Tibial artery (tissue), 4 donors: Measurements from ENCODE around the gene OSBPL8.

ENCODE experiments used
- DNase-seq, 2 donors: peaks; one replicate each; pipeline ENCODE4 v3.0.0-alpha.2; 2019
- H3K27ac ChIP-seq, 2 donors: fragments of 200-600 bp; sonication (generic) in 1 of 2; 1 replicate in 1 of 2; 2 replicates in 1 of 2; pipeline ENCODE4 v1.5.1; 2018 to 2019; ENCODE audit warnings: mild to moderate bottlenecking in 1 of 2
- H3K27me3 ChIP-seq, 2 donors: fragments of 200-600 bp; sonication (generic) in 1 of 2; one replicate each; pipeline versions ENCODE4 v1.5.1 to v1.6.0; 2016 to 2019
- H3K36me3 ChIP-seq, 3 donors: fragments of 200-600 bp; sonication (generic) in 2 of 3; one replicate each; pipeline ENCODE4 v1.5.1; 2016 to 2019; ENCODE audit warnings: mild to moderate bottlenecking in 2 of 3
- H3K4me1 ChIP-seq, 4 donors: fragments of 200-600 bp; sonication (generic) in 2 of 4; 1 replicate in 3 of 4; 2 replicates in 1 of 4; pipeline ENCODE4 v1.5.1; 2016 to 2019
- H3K4me3 ChIP-seq, 2 donors: fragments of 200-600 bp; sonication (generic) in 1 of 2; 1 replicate in 1 of 2; 2 replicates in 1 of 2; pipeline ENCODE4 v1.5.1; 2018 to 2019; ENCODE audit warnings: mild to moderate bottlenecking in 2 of 2
- H3K9me3 ChIP-seq, 3 donors: fragments of 200-600 bp; sonication (generic) in 1 of 3; one replicate each; pipeline ENCODE4 v1.5.1; 2016 to 2019
- CTCF ChIP-seq, 2 experiments: fragments of 200-600 bp in 1 of 2; fragments of 450-650 bp in 1 of 2; IDR thresholded peaks; one replicate each; pipeline ENCODE4 v1.5.1; 2017 to 2019; ENCODE audit warnings: antibody characterized with exemption in 2 of 2, mild to moderate bottlenecking in 1 of 2, moderate library complexity in 1 of 2
- intact Hi-C: fragments of 100-400 bp; cut with DNase I; formaldehyde crosslinking; loops from one replicate; pipeline ENCODE4 v1.15.0; 2023; ENCODE audit warnings: low total_unique reads

The OSBPL8 gene

DNA sequence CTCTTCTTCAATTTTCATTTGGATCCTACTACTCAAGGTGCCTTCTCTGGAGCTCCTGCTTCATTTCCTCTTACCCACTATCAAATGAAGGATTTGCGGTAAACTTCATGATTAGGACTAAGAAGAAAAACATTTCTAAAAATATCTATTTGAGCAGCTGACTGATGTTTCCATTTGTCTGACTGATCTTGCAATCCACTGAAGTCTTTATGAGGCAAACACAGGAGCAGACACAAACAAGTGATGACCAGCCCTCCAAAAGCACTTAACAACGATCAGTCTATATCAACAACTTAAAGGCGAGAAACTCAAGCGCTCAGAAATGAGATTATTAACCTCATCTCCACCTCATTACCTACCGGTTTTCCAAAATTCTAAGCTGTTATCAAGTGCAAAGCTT is 26.2 kb downstream of the OSBPL8 start:
- TF ChIP-seq CTCF (IDR thresholded peaks at IDR 0.05), result no peak
- intact Hi-C loops, result no loop called here
- H3K9me3 ChIP-seq, result no peaks in the 10 kb centered on the region
- H3K36me3 ChIP-seq, result peaks cover 0 to 5% (median 0%) of the 10 kb centered on the region in 3 donors
- H3K4me1 ChIP-seq, result peaks cover 0 to 16% (median 0%) of the 10 kb centered on the region in 4 donors
- DNase-seq, result no peak
- H3K27ac ChIP-seq, result no peak overlapping the region
- H3K27me3 ChIP-seq, result no peaks in the 10 kb centered on the region
- H3K4me3 ChIP-seq, result no peak overlapping the region

- H3K36me3 ChIP-seq, result peaks cover 0 to 9% (median 5%) of the 10 kb centered on the region in 3 donors
- peaks cover 0 to 16% (median 0%) of the 10 kb centered on the region in 4 donors for H3K4me1 ChIP-seq
- no peaks in the 10 kb centered on the region for H3K9me3 ChIP-seq
- H3K27ac ChIP-seq, result no peak overlapping the region
- TF ChIP-seq CTCF (IDR thresholded peaks at IDR 0.05), result no peak
- no peak overlapping the region for H3K4me3 ChIP-seq
- no peaks in the 10 kb centered on the region for H3K27me3 ChIP-seq
- intact Hi-C loops, result no loop called here
- no peak for DNase-seq
Observed at GRCh38 chr12:76532520-76532919, 27.1 kb downstream of the OSBPL8 start.

DNA sequence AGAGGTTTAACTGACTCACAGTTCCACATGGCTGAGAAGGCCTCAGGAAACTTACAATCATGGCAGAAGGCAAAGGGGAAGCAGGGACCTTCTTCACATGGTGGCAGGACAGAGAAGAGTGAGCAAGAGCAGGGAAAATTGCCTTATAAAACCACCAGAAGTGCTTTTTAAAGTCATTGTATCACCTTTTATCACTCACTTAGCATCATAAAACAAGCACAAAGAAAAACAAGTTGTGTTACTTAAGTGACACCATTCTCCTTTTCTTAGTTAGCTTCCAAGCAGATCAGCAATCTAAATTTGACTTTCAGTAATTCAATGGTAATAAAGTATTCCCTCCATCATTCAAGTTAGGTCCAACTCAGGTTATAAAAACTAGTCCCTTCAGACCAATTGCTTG is 28.5 kb downstream of the OSBPL8 start:
- TF ChIP-seq CTCF (IDR thresholded peaks at IDR 0.05), result no peak
- no peak for DNase-seq
- Histone ChIP-seq H3K36me3 (peaks cover 0 to 9% (median 5%) of the 10 kb centered on the region in 3 donors), H3K9me3 (no peaks in the 10 kb centered on the region), H3K4me3 (no peak overlapping the region), H3K27ac (no peak overlapping the region), H3K4me1 (peaks cover 0 to 16% (median 0%) of the 10 kb centered on the region in 4 donors), H3K27me3 (no peaks in the 10 kb centered on the region)
- intact Hi-C loops, result no loop called here

DNA sequence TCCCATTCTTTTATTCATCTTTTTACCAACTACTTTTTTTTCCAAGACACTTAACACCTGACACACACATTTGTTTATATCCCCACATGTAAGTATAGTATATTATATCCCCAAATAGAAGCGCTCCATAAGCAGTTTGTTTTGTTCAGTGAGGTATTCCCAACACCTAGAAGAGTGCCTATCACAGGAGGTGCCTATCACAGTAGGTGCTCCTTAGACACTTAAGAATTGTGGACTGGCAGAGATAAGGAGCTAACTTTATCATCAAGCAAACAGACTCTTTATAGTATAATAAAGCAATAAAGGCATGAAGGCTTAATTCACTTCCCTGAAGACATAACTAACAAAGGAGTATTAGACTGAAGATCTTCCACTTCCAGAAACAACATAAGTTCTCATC is 29.1 kb downstream of the OSBPL8 start:
- no peak overlapping the region for H3K4me3 ChIP-seq
- no peaks in the 10 kb centered on the region for H3K27me3 ChIP-seq
- intact Hi-C loops, result no loop called here
- no peak for TF ChIP-seq CTCF (IDR thresholded peaks at IDR 0.05)
- H3K36me3 ChIP-seq, result peaks cover 0 to 7% (median 5%) of the 10 kb centered on the region in 3 donors
- no peak overlapping the region for H3K27ac ChIP-seq
- H3K4me1 ChIP-seq, result peaks cover 0 to 16% (median 0%) of the 10 kb centered on the region in 4 donors
- no peaks in the 10 kb centered on the region for H3K9me3 ChIP-seq
- no peak for DNase-seq

GRCh38 chr12:76529226-76529918 is 30.2 kb downstream of the OSBPL8 start:
- H3K27ac ChIP-seq, result no peak overlapping the region

More at GRCh38 chr12:76529226-76529918, 30.2 kb downstream of the OSBPL8 start:
- peaks cover 0 to 5% (median 4%) of the 10 kb centered on the region in 3 donors for H3K36me3 ChIP-seq
- H3K4me3 ChIP-seq, result no peak overlapping the region
- no peaks in the 10 kb centered on the region for H3K27me3 ChIP-seq
- TF ChIP-seq CTCF (IDR thresholded peaks at IDR 0.05), result no peak
- no peak for DNase-seq
- peaks cover 0 to 16% (median 0%) of the 10 kb centered on the region in 4 donors for H3K4me1 ChIP-seq
- intact Hi-C loops, result no loop called here
- no peaks in the 10 kb centered on the region for H3K9me3 ChIP-seq
